SK-N-SH (cell line): ENCODE measurements around the gene EXTL2. TPM values are rescaled to one million over a fixed set of nuclear protein-coding genes. Genes with fewer than 3 reads are reported as not detected.
"Not testable (repeated sequence)": the region's sequence is repeated elsewhere in the genome, so short reads cannot be mapped to it uniquely, and the experiment has no call there.

Experiments used
- CTCF ChIA-PET: fragments of 300-600, 350-600 bp; formaldehyde crosslinking; extraction: SDS; loops from one replicate; lab custom pipeline; 2021; lab: Yijun Ruan, JAX
- POLR2A ChIA-PET: fragments of 350-600 bp; sonication (Branson Sonifier 250); formaldehyde crosslinking; extraction: SDS; loops from one replicate; lab custom pipeline; 2020; ENCODE audit warnings: antibody characterized with exemption, inconsistent platforms; lab: Yijun Ruan, JAX
- DNase-seq: peaks from one replicate; pipeline ENCODE4 v3.0.0; 2012
- H2AFZ ChIP-seq: fragments of 200-600 bp; sonication (generic); 2 replicates; pipeline ENCODE4 v1.8.1; 2016; ENCODE audit warnings: antibody characterized with exemption, mild to moderate bottlenecking, low read depth
- H3F3A ChIP-seq: fragments of 200-600 bp; sonication (generic); replicated peaks from 2 replicates; pipeline ENCODE3; 2016; ENCODE audit warnings: antibody characterized with exemption, mild to moderate bottlenecking; ENCODE audit not compliant: insufficient read depth
- H3K27ac ChIP-seq, 2 experiments: fragments of 200-500 bp in 1 of 2; fragments of 200-600 bp in 1 of 2; sonication (Bioruptor generic) in 1 of 2; sonication (generic), shearing (Covaris generic) in 1 of 2; 2 replicates each; pipeline versions ENCODE4 v1.5.1 to v1.6.1; 2014 to 2016; ENCODE audit warnings: low read depth in 2 of 2, inconsistent platforms in 1 of 2, low read length in 1 of 2, mild to moderate bottlenecking in 1 of 2, mixed read lengths in 1 of 2
- H3K27me3 ChIP-seq: fragments of 200-600 bp; sonication (generic), shearing (Covaris generic); 2 replicates; pipeline ENCODE4 v1.6.1; 2016; ENCODE audit warnings: mixed run types; ENCODE audit not compliant: insufficient read depth
- H3K36me3 ChIP-seq, 2 experiments: fragments of 200-500 bp in 1 of 2; fragments of 200-600 bp in 1 of 2; sonication (Bioruptor generic) in 1 of 2; sonication (generic) in 1 of 2; replicated peaks in 1 of 2; 2 replicates each; pipeline versions ENCODE3 to v1.5.1; 2014 to 2016; ENCODE audit warnings: low read length in 1 of 2, mild to moderate bottlenecking in 1 of 2; ENCODE audit not compliant: insufficient read depth in 2 of 2, control insufficient read depth in 1 of 2
- H3K4me1 ChIP-seq, 2 experiments: fragments of 200-500 bp in 1 of 2; fragments of 200-600 bp in 1 of 2; sonication (Bioruptor generic) in 1 of 2; sonication (generic), shearing (Covaris generic) in 1 of 2; 2 replicates each; pipeline versions ENCODE4 v1.5.1 to v1.6.1; 2014 to 2016; ENCODE audit warnings: low read depth in 1 of 2, low read length in 1 of 2, mixed run types in 1 of 2; ENCODE audit not compliant: insufficient read depth in 2 of 2, control insufficient read depth in 1 of 2
- H3K4me2 ChIP-seq: fragments of 200-600 bp; sonication (generic), shearing (Covaris generic); 2 replicates; pipeline ENCODE4 v1.6.1; 2017; ENCODE audit warnings: mixed run types
- H3K4me3 ChIP-seq, 2 experiments: fragments of 200-500 bp in 1 of 2; fragments of 200-600 bp in 1 of 2; sonication (Bioruptor generic) in 1 of 2; sonication (generic), shearing (Covaris generic) in 1 of 2; 2 replicates each; pipeline versions ENCODE4 v1.5.1 to v1.8.1; 2014 to 2016; ENCODE audit warnings: low read depth in 2 of 2, inconsistent platforms in 1 of 2, low read length in 1 of 2, mild to moderate bottlenecking in 1 of 2, mixed read lengths in 1 of 2, moderate library complexity in 1 of 2
- H3K79me2 ChIP-seq: fragments of 200-600 bp; sonication (generic); 2 replicates; pipeline ENCODE4 v1.8.1; 2017; ENCODE audit warnings: mild to moderate bottlenecking; ENCODE audit not compliant: insufficient read depth
- H3K9ac ChIP-seq: fragments of 200-600 bp; sonication (generic); 2 replicates; pipeline ENCODE4 v1.6.1; 2017; ENCODE audit warnings: mixed run types
- H3K9me2 ChIP-seq: fragments of 200-600 bp; sonication (generic); 2 replicates; pipeline ENCODE4 v1.6.1; 2017; ENCODE audit warnings: mixed run types
- H3K9me3 ChIP-seq: fragments of 200-600 bp; sonication (generic); 2 replicates; pipeline ENCODE4 v1.6.1; 2017; ENCODE audit warnings: mixed run types, mild to moderate bottlenecking, moderate library complexity
- H4K20me1 ChIP-seq: fragments of 200-600 bp; sonication (generic); 2 replicates; pipeline ENCODE4 v1.6.1; 2017; ENCODE audit warnings: mild to moderate bottlenecking, mixed run types; ENCODE audit not compliant: insufficient read depth
- CHD2 ChIP-seq: fragments of 150-350 bp; IDR thresholded peaks from 2 replicates; pipeline ENCODE4 v1.6.1; 2018; ENCODE audit warnings: low read length; ENCODE audit not compliant: partially characterized antibody
- CTCF ChIP-seq: fragments of 200-600 bp; sonication (generic); IDR thresholded peaks from 2 replicates; pipeline ENCODE4 v1.6.1; 2017; ENCODE audit warnings: antibody characterized with exemption, mild to moderate bottlenecking, moderate library complexity
- EP300 ChIP-seq, 2 experiments: IDR thresholded peaks; 2 replicates each; pipeline versions ENCODE4 v1.4.0 to v1.6.1; 2012; ENCODE audit warnings: borderline replicate concordance in 1 of 2, low read depth in 1 of 2, low read length in 1 of 2
- FOSL2 ChIP-seq: IDR thresholded peaks from 2 replicates; pipeline ENCODE4 v1.4.0; 2012; ENCODE audit warnings: low read depth, mild to moderate bottlenecking, moderate library complexity, borderline replicate concordance
- FOXJ3 ChIP-seq: sonication (generic); formaldehyde crosslinking; IDR thresholded peaks from 2 replicates; pipeline ENCODE4 v1.5.1; 2020; ENCODE audit warnings: mild to moderate bottlenecking, missing genetic modification reagents
- GABPA ChIP-seq: IDR thresholded peaks from 2 replicates; pipeline ENCODE4 v1.4.0; 2012; ENCODE audit warnings: low read depth, mild to moderate bottlenecking
- GATA2 ChIP-seq: sonication (generic); formaldehyde crosslinking; IDR thresholded peaks from 2 replicates; pipeline ENCODE4 v1.5.0; 2020; ENCODE audit warnings: mild to moderate bottlenecking, missing genetic modification reagents
- JUND ChIP-seq: IDR thresholded peaks from 2 replicates; pipeline ENCODE4 v1.4.0; 2012
- NRF1 ChIP-seq: IDR thresholded peaks from 2 replicates; pipeline ENCODE4 v1.6.1; 2012; ENCODE audit warnings: low read depth, mild to moderate bottlenecking, low read length
- PBX3 ChIP-seq: IDR thresholded peaks from 2 replicates; pipeline ENCODE4; 2012
- RCOR1 ChIP-seq: fragments of 150-350 bp; IDR thresholded peaks from 2 replicates; pipeline ENCODE4 v1.6.1; 2017; ENCODE audit warnings: antibody characterized with exemption, low read length
- RXRA ChIP-seq: IDR thresholded peaks from 2 replicates; pipeline ENCODE4 v1.4.0; 2012; ENCODE audit warnings: low read depth, mild to moderate bottlenecking, borderline replicate concordance
- TEAD4 ChIP-seq: IDR thresholded peaks from 2 replicates; pipeline ENCODE4 v1.4.0; 2012; ENCODE audit warnings: mild to moderate bottlenecking, borderline replicate concordance; ENCODE audit not compliant: insufficient read depth
- USF1 ChIP-seq: IDR thresholded peaks from 2 replicates; pipeline ENCODE4 v1.4.0; 2012; ENCODE audit warnings: low read depth, borderline replicate concordance
- WGBS: methylation state at CpG from one replicate; pipeline ENCODE4 v1.1.6; 2017; ENCODE audit warnings: low lambda C conversion rate; 5-methylcytosine and 5-hydroxymethylcytosine counted together
- polyA plus RNA-seq, 3 experiments: library from polyadenylated mRNA; depleted of rRNA; stranded (reverse); fragments of >200 nt; gene quantifications; 2 replicates each; pipeline ENCODE4 v1.2.3, GENCODE V29; 2012

EXTL2 gene
- polyA plus RNA-seq, 1 of the 3 experiments (the other 2 are of a cell fraction): 20.3 TPM

GRCh38 chr1:100892554-100892953 lies 2.1 kb downstream of the EXTL2 start:
- WGBS: 100% methylated on average over 3 of the region's 3 CpGs
- ChIA-PET CTCF (no interaction called here), POLR2A (no interaction called here)
- peaks cover 3% of the 10 kb centered on the region; the same call in 1 of the 2 replicates for H3K9me3 ChIP-seq
- no peak overlapping the region for H2AFZ ChIP-seq
- no peak overlapping the region for H3K9ac ChIP-seq
- no peak for DNase-seq
- H3K27ac ChIP-seq: peak overlapping the region in 1 of 2 experiments; percentile 34; a peak in 1 of 4 replicates
- peaks cover 68% of the 10 kb centered on the region for H3K79me2 ChIP-seq
- H3F3A ChIP-seq: peaks cover 13% of the 10 kb centered on the region
- peaks cover 8 to 21% of the 10 kb centered on the region in 2 experiments for H3K36me3 ChIP-seq
- TF ChIP-seq TEAD4: no peak
- TF ChIP-seq FOSL2: no peak
- TF ChIP-seq EP300 (IDR thresholded peaks at IDR 0.05; ENCODE audit: borderline replicate concordance in 1 of 2, low read depth in 1 of 2, low read length in 1 of 2): no peak
- TF ChIP-seq GABPA: no peak
- no peak for TF ChIP-seq GATA2 (CRISPR knock-in tag)
- no peak for TF ChIP-seq RXRA
- TF ChIP-seq JUND: no peak
- TF ChIP-seq PBX3: no peak
- no peak for TF ChIP-seq FOXJ3 (CRISPR knock-in tag)
- no peak for TF ChIP-seq CTCF
- TF ChIP-seq RCOR1: no peak
- TF ChIP-seq CHD2: no peak
- TF ChIP-seq, all 33 proteins: peak for 0
- Histone ChIP-seq H4K20me1 (no peaks in the 10 kb centered on the region), H3K4me3 (no peak overlapping the region), H3K27me3 (no peaks in the 10 kb centered on the region), H3K4me1 (peaks cover 8 to 11% of the 10 kb centered on the region in 2 experiments; a peak in 3 of 4 replicates), H3K4me2 (no peak overlapping the region), H3K9me2 (no peaks in the 10 kb centered on the region)

GRCh38 chr1:100891380-100891779 lies 3.3 kb downstream of the EXTL2 start:
- peaks cover 3% of the 10 kb centered on the region; the same call in 1 of the 2 replicates for H3K9me3 ChIP-seq
- no peak overlapping the region for H3K4me3 ChIP-seq
- no peaks in the 10 kb centered on the region for H3K9me2 ChIP-seq
- peaks cover 5 to 8% of the 10 kb centered on the region in 2 experiments; a peak in 2 of 4 replicates for H3K4me1 ChIP-seq
- H3F3A ChIP-seq: peaks cover 13% of the 10 kb centered on the region
- H3K27me3 ChIP-seq: no peaks in the 10 kb centered on the region
- TF ChIP-seq USF1: no peak
- no peak for TF ChIP-seq NRF1
- ChIA-PET CTCF (interaction anchor here (1.6 kb wide), 1 partner anchor 23 kb away, joined by 3 read pairs; no protein-coding TSS in a partner anchor), POLR2A (no interaction called here)
- no peak overlapping the region for H2AFZ ChIP-seq
- H3K4me2 ChIP-seq: no peak overlapping the region
- no peak overlapping the region for H3K9ac ChIP-seq
- WGBS: 96% methylated on average over 1 of the region's 1 CpG
- no peaks in the 10 kb centered on the region for H4K20me1 ChIP-seq
- H3K36me3 ChIP-seq: peaks cover 15 to 21% of the 10 kb centered on the region in 2 experiments
- H3K27ac ChIP-seq: no peak overlapping the region
- peaks cover 57% of the 10 kb centered on the region for H3K79me2 ChIP-seq
- no peak for DNase-seq

- H4K20me1 ChIP-seq, H3K9me3 ChIP-seq, H3K27ac ChIP-seq, H3K9ac ChIP-seq, H3K4me3 ChIP-seq, H3K4me1 ChIP-seq, H3F3A ChIP-seq, H3K4me2 ChIP-seq, DNase-seq, H3K27me3 ChIP-seq, POLR2A ChIA-PET, H2AFZ ChIP-seq, H3K9me2 ChIP-seq: not testable (repeated sequence)
- Histone ChIP-seq H3K79me2 (peaks cover 52% of the 10 kb centered on the region), H3K36me3 (peaks cover 21 to 22% of the 10 kb centered on the region in 2 experiments)
- CTCF ChIA-PET: interaction anchor here (1.6 kb wide), 1 partner anchor 22 kb away, joined by 3 read pairs; no protein-coding TSS in a partner anchor
- 94% methylated on average over 2 of the region's 2 CpGs for WGBS
Observed at GRCh38 chr1:100889869-100890482, 4.7 kb downstream of the EXTL2 start.

- DNase-seq, CTCF ChIA-PET: not testable (repeated sequence)
Observed at GRCh38 chr1:100889007-100889406, 5.6 kb downstream of the EXTL2 start.

More at GRCh38 chr1:100889007-100889406, 5.6 kb downstream of the EXTL2 start:
- peaks cover 21 to 23% of the 10 kb centered on the region in 2 experiments for H3K36me3 ChIP-seq
- H3K27me3 ChIP-seq, H3K9ac ChIP-seq, POLR2A ChIA-PET, H3K4me2 ChIP-seq, H3F3A ChIP-seq, H4K20me1 ChIP-seq, H3K9me2 ChIP-seq, H3K4me3 ChIP-seq, H3K9me3 ChIP-seq, H3K4me1 ChIP-seq, H2AFZ ChIP-seq, H3K27ac ChIP-seq: not testable (repeated sequence)
- H3K79me2 ChIP-seq: peaks cover 48% of the 10 kb centered on the region
- WGBS: 93% methylated on average over 1 of the region's 1 CpG
